GM21528 (cell line): ENCODE data around the gene AHNAK2.
"Not testable (repeated sequence)": the region's sequence is repeated elsewhere in the genome, so short reads cannot be mapped to it uniquely, and the experiment has no call there.

Experiments used
- ATAC-seq: cut with Tn5 transposase; IDR thresholded peaks from one replicate; pipeline ENCODE4 v1.9.1; 2021; ENCODE audit warnings: mild to moderate bottlenecking, moderate library complexity; ENCODE audit not compliant: unreplicated experiment, low FRiP score

Gene AHNAK2

DNA sequence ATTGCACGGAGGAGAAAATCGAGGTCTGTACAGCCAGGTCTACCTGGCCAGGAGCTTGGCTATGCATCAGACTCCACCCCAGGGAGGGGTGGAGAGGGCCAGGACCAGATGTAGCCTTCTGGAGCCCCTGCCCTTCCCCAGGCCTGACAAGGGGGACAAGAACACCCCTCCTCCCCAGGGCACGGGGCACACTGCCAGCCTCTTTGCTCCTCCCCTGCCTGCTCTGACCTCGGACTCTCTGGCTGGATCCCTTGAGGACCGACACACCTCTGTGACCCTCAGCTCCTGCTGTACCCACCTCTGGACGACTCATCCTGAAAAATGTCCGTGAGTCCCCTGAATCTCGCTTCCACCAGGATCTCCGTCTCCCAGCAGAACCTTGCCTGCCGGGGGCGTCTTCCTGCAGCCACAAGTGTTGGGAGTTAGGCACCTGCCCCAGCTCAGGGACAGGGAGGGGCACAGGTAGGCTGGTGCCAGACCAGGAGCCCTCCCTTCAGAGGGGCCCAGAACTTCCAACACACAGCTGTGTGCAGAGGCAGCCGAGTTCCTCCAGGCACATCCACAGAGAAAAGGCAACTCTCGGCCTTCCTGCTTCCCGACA is 21.8 kb downstream of the AHNAK2 start:
- ATAC-seq = no peak

DNA sequence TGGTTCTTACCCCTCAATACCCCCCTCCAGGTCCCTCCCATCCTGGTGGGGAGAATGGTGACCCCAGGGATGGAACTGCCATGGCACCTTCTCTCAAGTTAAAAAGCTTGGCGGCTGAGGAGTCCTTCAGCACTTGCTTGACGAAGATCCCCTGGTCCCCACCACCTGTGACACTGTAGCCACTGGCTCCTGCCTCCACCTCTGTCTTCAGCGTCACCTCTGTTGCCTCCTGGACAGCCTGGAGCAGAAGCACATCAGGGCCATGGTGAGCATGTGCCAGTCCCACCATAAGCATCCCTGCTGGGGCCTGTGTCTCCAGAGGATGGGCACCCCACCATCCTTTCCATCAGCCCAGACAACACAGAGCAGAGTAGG is 22.8 kb downstream of the AHNAK2 start:
- no peak for ATAC-seq

- no peak for ATAC-seq
Observed at GRCh38 chr14:104954746-104955395, 23.3 kb downstream of the AHNAK2 start.

GRCh38 chr14:104953896-104954656 is 24.1 kb downstream of the AHNAK2 start:
- ATAC-seq = no peak

DNA sequence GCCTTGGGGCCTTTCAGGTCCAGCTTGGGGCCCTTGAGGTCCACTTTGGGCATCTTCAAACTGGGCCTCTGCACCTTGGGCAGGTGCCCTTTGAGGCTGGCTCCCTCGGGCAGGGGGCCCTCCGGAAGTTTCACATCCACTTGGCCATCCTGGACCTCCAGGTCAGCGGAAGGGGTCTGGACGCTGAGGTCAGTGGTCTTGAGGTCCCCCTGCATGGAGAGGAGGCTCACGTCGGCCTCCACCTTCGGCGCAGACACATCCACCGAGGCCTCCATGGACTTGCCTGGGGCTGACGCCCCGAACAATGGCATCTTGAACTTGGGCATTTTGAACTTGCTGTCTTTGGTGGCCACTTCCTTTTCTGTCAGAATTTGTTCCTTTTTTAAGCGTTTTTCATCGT is 25.1 kb downstream of the AHNAK2 start:
- ATAC-seq = no peak

GRCh38 chr14:104951863-104952657 is 26.1 kb downstream of the AHNAK2 start:
- not testable (repeated sequence) for ATAC-seq

DNA sequence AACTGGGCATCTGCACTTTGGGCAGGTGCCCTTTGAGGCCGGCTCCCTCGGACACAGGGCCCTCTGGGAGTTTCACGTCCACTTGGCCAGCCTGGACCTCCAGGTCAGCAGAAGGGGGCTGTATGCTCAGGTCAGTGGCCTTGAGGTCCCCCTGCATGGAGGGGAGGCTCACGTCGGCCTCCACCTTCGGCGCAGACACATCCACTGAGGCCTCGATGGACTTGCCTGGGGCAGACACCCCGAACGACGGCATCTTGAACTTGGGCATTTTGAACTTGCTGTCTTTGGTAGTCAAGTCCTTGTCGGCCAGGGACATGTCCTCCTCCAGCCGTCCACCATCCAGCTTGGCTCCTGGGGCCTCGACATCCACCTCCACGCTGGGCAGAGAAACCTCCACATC is 27.5 kb downstream of the AHNAK2 start:
- not testable (repeated sequence) for ATAC-seq

GRCh38 chr14:104950021-104950420 is 28.2 kb downstream of the AHNAK2 start:
- no peak for ATAC-seq

DNA sequence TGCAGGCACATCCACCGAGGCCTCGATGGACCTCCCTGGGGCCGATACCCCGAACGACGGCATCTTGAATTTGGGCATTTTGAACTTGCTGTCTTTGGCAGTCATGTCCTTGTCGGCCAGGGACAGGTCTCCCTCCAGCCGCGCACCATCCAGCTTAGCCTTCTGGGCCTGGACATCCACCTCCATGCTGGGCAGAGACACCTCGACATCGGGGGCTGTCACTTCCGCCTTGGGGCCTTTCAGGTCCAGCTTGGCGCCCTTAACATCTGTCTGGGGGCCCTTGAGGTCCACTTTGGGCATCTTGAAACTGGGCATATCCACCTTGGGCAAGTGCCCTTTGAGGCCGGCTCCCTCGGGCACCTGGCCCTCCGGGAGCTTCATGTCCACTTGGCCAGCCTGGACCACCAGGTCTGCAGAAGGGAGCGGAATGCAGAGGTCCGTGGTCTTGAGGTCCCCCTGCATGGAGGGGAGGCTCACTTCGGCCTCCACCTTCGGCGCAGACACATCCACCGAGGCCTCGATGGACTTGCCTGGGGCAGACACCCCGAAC is 28.7 kb downstream of the AHNAK2 start:
- not testable (repeated sequence) for ATAC-seq

GRCh38 chr14:104948736-104949031 is 29.5 kb downstream of the AHNAK2 start:
- no peak for ATAC-seq

- ATAC-seq = not testable (repeated sequence)
Observed at GRCh38 chr14:104947881-104948735, 30.1 kb downstream of the AHNAK2 start.

- not testable (repeated sequence) for ATAC-seq
Observed at GRCh38 chr14:104947201-104947600, 31.0 kb downstream of the AHNAK2 start.

GRCh38 chr14:104945986-104946965 is 31.9 kb downstream of the AHNAK2 start:
- ATAC-seq = not testable (repeated sequence)

DNA sequence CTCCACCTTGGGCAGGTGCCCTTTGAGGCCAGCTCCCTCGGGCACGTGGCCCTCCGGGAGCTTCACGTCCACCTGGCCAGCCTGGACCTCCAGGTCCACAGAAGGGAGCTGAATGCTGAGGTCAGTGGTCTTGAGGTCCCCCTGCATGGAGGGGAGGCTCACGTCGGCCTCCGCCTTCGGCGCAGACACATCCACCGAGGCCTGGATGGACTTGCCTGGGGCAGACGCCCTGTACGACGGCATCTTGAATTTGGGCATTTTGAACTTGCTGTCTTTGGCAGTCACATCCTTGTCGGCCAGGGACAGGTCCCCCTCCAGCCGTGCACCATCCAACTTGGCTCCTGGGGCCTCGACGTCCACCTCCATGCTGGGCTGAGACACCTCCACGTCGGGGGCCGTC is 32.9 kb downstream of the AHNAK2 start:
- not testable (repeated sequence) for ATAC-seq

GRCh38 chr14:104944436-104945205 is 33.6 kb downstream of the AHNAK2 start:
- not testable (repeated sequence) for ATAC-seq

- ATAC-seq = not testable (repeated sequence)
Observed at GRCh38 chr14:104944016-104944308, 34.2 kb downstream of the AHNAK2 start.

DNA sequence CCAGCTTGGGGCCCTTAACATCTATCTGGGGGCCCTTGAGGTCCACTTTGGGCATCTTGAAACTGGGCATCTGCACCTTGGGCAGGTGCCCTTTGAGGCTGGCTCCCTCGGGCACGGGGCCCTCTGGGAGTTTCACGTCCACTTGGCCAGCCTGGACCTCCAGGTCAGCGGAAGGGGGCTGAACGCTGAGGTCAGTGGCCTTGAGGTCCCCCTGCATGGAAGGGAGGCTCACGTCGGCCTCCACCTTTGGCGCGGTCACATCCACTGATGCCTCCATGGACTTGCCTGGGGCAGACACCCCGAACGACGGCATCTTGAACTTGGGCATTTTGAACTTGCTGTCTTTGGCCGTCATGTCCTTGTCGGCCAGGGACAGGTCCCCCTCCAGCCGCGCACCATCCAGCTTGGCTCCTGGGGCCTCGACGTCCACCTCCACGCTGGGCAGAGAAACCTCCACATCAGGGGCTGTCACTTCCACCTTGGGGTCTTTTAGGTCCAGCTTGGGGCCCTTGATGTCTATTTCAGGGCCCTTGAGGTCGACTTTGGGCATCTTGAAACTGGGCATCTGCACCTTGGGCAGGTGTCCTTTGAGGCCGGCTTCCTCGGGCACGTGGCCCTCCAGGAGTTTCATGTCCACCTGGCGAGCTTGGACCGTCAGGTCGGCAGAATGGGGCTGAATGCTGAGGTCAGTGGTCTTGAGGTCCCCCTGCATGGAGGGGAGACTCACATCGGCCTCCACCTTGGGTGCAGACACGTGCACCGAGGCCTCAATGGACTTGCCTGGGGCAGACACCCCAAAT is 34.8 kb downstream of the AHNAK2 start:
- not testable (repeated sequence) for ATAC-seq
